GM19455 (cell line): ENCODE measurements around the gene IRF8.
A peak's percentile ranks its signal among the peaks of the same experiment; 100 is the strongest.
"Not testable (repeated sequence)": the region's sequence is repeated elsewhere in the genome, so short reads cannot be mapped to it uniquely, and the experiment has no call there.

ENCODE experiments used
- ATAC-seq: cut with Tn5 transposase; IDR thresholded peaks from one replicate; pipeline ENCODE4 v1.9.1; 2021; ENCODE audit not compliant: unreplicated experiment

The IRF8 gene

GRCh38 chr16:85868495-85868894 is 30.5 kb upstream of the IRF8 start:
- no peak for ATAC-seq

- no peak for ATAC-seq
Observed at GRCh38 chr16:85869206-85869605, 29.8 kb upstream of the IRF8 start.

GRCh38 chr16:85869785-85870558 is 29.0 kb upstream of the IRF8 start:
- ATAC-seq: no peak

- no peak for ATAC-seq
Observed at GRCh38 chr16:85871756-85872155, 27.2 kb upstream of the IRF8 start.

- ATAC-seq: no peak
Observed at GRCh38 chr16:85872734-85873133, 26.2 kb upstream of the IRF8 start.

- no peak for ATAC-seq
Observed at GRCh38 chr16:85873153-85873552, 25.8 kb upstream of the IRF8 start.

GRCh38 chr16:85874031-85874430 is 24.9 kb upstream of the IRF8 start:
- not testable (repeated sequence) for ATAC-seq

- no peak for ATAC-seq
Observed at GRCh38 chr16:85878407-85878806, 20.6 kb upstream of the IRF8 start.

GRCh38 chr16:85878875-85879274 is 20.1 kb upstream of the IRF8 start:
- no peak for ATAC-seq

GRCh38 chr16:85879549-85879948 is 19.4 kb upstream of the IRF8 start:
- no peak for ATAC-seq

- no peak for ATAC-seq
Observed at GRCh38 chr16:85879975-85880831, 18.8 kb upstream of the IRF8 start.

GRCh38 chr16:85880861-85881260 is 18.1 kb upstream of the IRF8 start:
- ATAC-seq: no peak

GRCh38 chr16:85881436-85881835 is 17.5 kb upstream of the IRF8 start:
- no peak for ATAC-seq

- no peak for ATAC-seq
Observed at GRCh38 chr16:85882181-85882810, 16.7 kb upstream of the IRF8 start.

GRCh38 chr16:85883813-85884212 is 15.1 kb upstream of the IRF8 start:
- no peak for ATAC-seq

- no peak for ATAC-seq
Observed at GRCh38 chr16:85884808-85885463, 14.0 kb upstream of the IRF8 start.

- ATAC-seq: no peak
Observed at GRCh38 chr16:85885537-85885936, 13.4 kb upstream of the IRF8 start.

GRCh38 chr16:85888405-85889331 is 10.3 kb upstream of the IRF8 start:
- ATAC-seq: peak; percentile 93

GRCh38 chr16:85891033-85891775 is 7.8 kb upstream of the IRF8 start:
- ATAC-seq: no peak
